K562 (cell line): ENCODE results near the gene NRGN. TPM values are rescaled to one million over a fixed set of nuclear protein-coding genes. Genes with fewer than 3 reads are reported as not detected.

Source experiments
- CTCFL ChIP-seq: IDR thresholded peaks from 2 replicates; pipeline ENCODE4 v1.6.1; 2011; ENCODE audit warnings: borderline replicate concordance, low read depth, mild to moderate bottlenecking, moderate library complexity, low read length; ENCODE audit not compliant: insufficient read depth, poor library complexity, severe bottlenecking
- FOXP4 ChIP-seq: sonication (generic); formaldehyde crosslinking; IDR thresholded peaks from 2 replicates; pipeline ENCODE4 v1.8.0; 2022; ENCODE audit warnings: mild to moderate bottlenecking, missing genetic modification reagents, borderline replicate concordance
- HMBOX1 ChIP-seq: sonication (generic); IDR thresholded peaks from 2 replicates; pipeline ENCODE4 v1.6.1; 2016
- HNRNPK ChIP-seq: fragments of 200-400 bp; formaldehyde crosslinking; IDR thresholded peaks from one replicate; pipeline ENCODE4 v1.6.1; 2018; ENCODE audit warnings: mild to moderate bottlenecking, low read depth, low read length; ENCODE audit not compliant: poor library complexity, severe bottlenecking
- ILK ChIP-seq: fragments of 450-650 bp; IDR thresholded peaks from 2 replicates; pipeline ENCODE4 v1.6.1; 2016; ENCODE audit warnings: missing genetic modification characterization, low read depth, mild to moderate bottlenecking, missing compliant biosample characterization, moderate library complexity, borderline replicate concordance
- LCOR ChIP-seq: sonication (generic); formaldehyde crosslinking; IDR thresholded peaks from 2 replicates; pipeline ENCODE4 v1.8.0; 2022; ENCODE audit warnings: mild to moderate bottlenecking, missing genetic modification reagents
- NR0B1 ChIP-seq: fragments of 450-650 bp; IDR thresholded peaks from one replicate; pipeline ENCODE4 v1.6.1; 2018; ENCODE audit warnings: mild to moderate bottlenecking, moderate library complexity; ENCODE audit not compliant: partially characterized antibody
- PREB ChIP-seq: sonication (generic); formaldehyde crosslinking; IDR thresholded peaks from 2 replicates; pipeline ENCODE4 v1.8.1; 2023; ENCODE audit warnings: mild to moderate bottlenecking, missing genetic modification reagents
- SAFB ChIP-seq: fragments of 200-400 bp; formaldehyde crosslinking; IDR thresholded peaks from 2 replicates; pipeline ENCODE4 v1.6.1; 2017; ENCODE audit warnings: low read depth, low read length, borderline replicate concordance
- THAP12 ChIP-seq: fragments of 250-450 bp; sonication (Bioruptor Pico); IDR thresholded peaks from 2 replicates; pipeline ENCODE4 v1.9.0; 2021; ENCODE audit warnings: mild to moderate bottlenecking, inconsistent platforms
- ZBTB8A ChIP-seq: fragments of 450-650 bp; IDR thresholded peaks from 2 replicates; pipeline ENCODE4 v1.6.1; 2018; ENCODE audit warnings: mild to moderate bottlenecking, moderate library complexity; ENCODE audit not compliant: partially characterized antibody
- ZFX ChIP-seq: sonication (generic); formaldehyde crosslinking; IDR thresholded peaks from 2 replicates; pipeline ENCODE4 v1.8.0; 2022; ENCODE audit warnings: mild to moderate bottlenecking, missing genetic modification reagents, moderate library complexity
- ZNF778 ChIP-seq: fragments of 450-650 bp; formaldehyde crosslinking; IDR thresholded peaks from 2 replicates; pipeline ENCODE4 v1.4.0; 2020; ENCODE audit warnings: mild to moderate bottlenecking, moderate library complexity
- polyA plus RNA-seq, 8 experiments: library from polyadenylated mRNA; depleted of rRNA in 4 of 8; stranded (reverse) in 5 of 8; unstranded in 3 of 8; fragments of >200 nt; fragmentation: Nextera tagmentation in 2 of 8; fragmentation: Illumina TruSeq in 1 of 8; extraction: Ambion mirVana in 2 of 8; extraction: Trizol in 1 of 8; gene quantifications; 2 replicates each; pipeline versions ENCODE4 v1.2.1 to v1.2.3, GENCODE V29; 2011 to 2014; ENCODE audit warnings: inconsistent platforms in 1 of 8, missing spikeins in 1 of 8
- total RNA-seq, 7 experiments: library from RNA; depleted of rRNA in 6 of 7; stranded (reverse); fragments of >200 nt in 6 of 7; fragmentation: Illumina TruSeq in 2 of 7; extraction: Trizol in 2 of 7; gene quantifications; 2 replicates each; pipeline versions ENCODE4 v1.2.1 to v1.2.3, GENCODE V29; 2011 to 2021; ENCODE audit warnings: low replicate concordance in 1 of 7

The NRGN gene
- total and polyA plus RNA-seq, 9 of the 15 experiments (the other 6 are each of a cell fraction or from before 2014, with no cell fraction given), result 0.29 to 7.8 (median 3.5) TPM; not detected in 2

- no peak for TF ChIP-seq FOXP4 (CRISPR knock-in tag)
- TF ChIP-seq SAFB, result no peak
- TF ChIP-seq ZFX, result no peak
- TF ChIP-seq NR0B1, result no peak
- TF ChIP-seq CTCFL, result peak; percentile 22
- no peak for TF ChIP-seq ILK (tag)
- 0 out of 2 replicates have a peak, but pooled peaks have one; percentile 6 for TF ChIP-seq PREB (CRISPR knock-in tag)
- no peak for TF ChIP-seq ZNF778 (CRISPR knock-in tag)
- peak; percentile 61; the same call in 1 of the 2 replicates for TF ChIP-seq LCOR (CRISPR knock-in tag)
- no peak for TF ChIP-seq HMBOX1
- TF ChIP-seq THAP12 (CRISPR knock-in tag), result no peak
- no peak for TF ChIP-seq ZBTB8A
- no peak for TF ChIP-seq HNRNPK
Measured at GRCh38 chr11:124763156-124763947, 23.6 kb downstream of the NRGN start (continued).
